Thyroid gland (tissue), 4 donors: ENCODE data around the gene USP44.

Source experiments
- CTCF ChIP-seq, 6 experiments: fragments of 200-600 bp in 3 of 6; fragments of 450-650 bp in 3 of 6; sonication (generic) in 3 of 6; IDR thresholded peaks; one replicate each; pipeline ENCODE4 v1.5.1; 2016 to 2019; ENCODE audit warnings: antibody characterized with exemption in 6 of 6, mild to moderate bottlenecking in 2 of 6, inconsistent platforms in 1 of 6, moderate library complexity in 1 of 6
- POLR2A ChIP-seq, 2 donors: fragments of 450-650 bp; IDR thresholded peaks; one replicate each; pipeline ENCODE4 v1.6.1; 2017; ENCODE audit warnings: antibody characterized with exemption in 2 of 2, mild to moderate bottlenecking in 2 of 2, moderate library complexity in 1 of 2

GRCh38 chr12:95538656-95539055, 12.6 kb downstream of the USP44 start:
- no peak for TF ChIP-seq CTCF (IDR thresholded peaks at IDR 0.05)
- TF ChIP-seq POLR2A (IDR thresholded peaks at IDR 0.05), result no peak
